Mesenchymal stem cell (in vitro differentiated cells and primary cell): ENCODE results near the gene ARID4B.
A peak's percentile ranks its signal among the peaks of the same experiment; 100 is the strongest.

Experiments
- DNase-seq: peaks from one replicate; pipeline ENCODE4 v3.0.0-alpha.2; 2013
- H2AFZ ChIP-seq: one replicate; pipeline ENCODE4 v1.6.1; 2013; ENCODE audit warnings: low read depth, mild to moderate bottlenecking, control low read depth, inconsistent platforms, low read length, moderate library complexity
- H2AK5ac ChIP-seq: 2 replicates; pipeline ENCODE4 v1.6.1; 2013; ENCODE audit warnings: low read length, moderate library complexity, mild to moderate bottlenecking, inconsistent platforms; ENCODE audit not compliant: severe bottlenecking
- H2BK120ac ChIP-seq: one replicate; pipeline ENCODE4 v1.6.1; 2013; ENCODE audit warnings: low read depth, mild to moderate bottlenecking, inconsistent platforms, low read length, moderate library complexity
- H2BK12ac ChIP-seq, 2 experiments: one replicate each; pipeline ENCODE4 v1.6.1; 2013; ENCODE audit warnings: inconsistent platforms in 2 of 2, low read length in 2 of 2, mild to moderate bottlenecking in 2 of 2, moderate library complexity in 2 of 2, control low read depth in 1 of 2
- H2BK15ac ChIP-seq: one replicate; pipeline ENCODE4 v1.6.1; 2013; ENCODE audit warnings: mild to moderate bottlenecking, low read depth, inconsistent platforms; ENCODE audit not compliant: poor library complexity, severe bottlenecking
- H2BK5ac ChIP-seq: 2 replicates; pipeline ENCODE4 v1.6.1; 2013; ENCODE audit warnings: low read depth, mild to moderate bottlenecking, low read length, control low read depth, inconsistent platforms; ENCODE audit not compliant: poor library complexity, severe bottlenecking
- H3K14ac ChIP-seq, 2 experiments: one replicate each; pipeline ENCODE4 v1.6.1; 2013; ENCODE audit warnings: inconsistent platforms in 2 of 2, low read length in 2 of 2, control low read depth in 1 of 2, mild to moderate bottlenecking in 1 of 2, moderate library complexity in 1 of 2
- H3K18ac ChIP-seq, 2 experiments: one replicate each; pipeline ENCODE4 v1.6.1; 2013; ENCODE audit warnings: inconsistent platforms in 2 of 2, low read length in 2 of 2, control low read depth in 1 of 2, low read depth in 1 of 2, mild to moderate bottlenecking in 1 of 2
- H3K23ac ChIP-seq, 2 experiments: one replicate each; pipeline ENCODE4 v1.6.1; 2013; ENCODE audit warnings: inconsistent platforms in 2 of 2, low read length in 2 of 2, mild to moderate bottlenecking in 2 of 2, moderate library complexity in 2 of 2, control low read depth in 1 of 2
- H3K27ac ChIP-seq: 2 replicates; pipeline ENCODE4 v1.5.1; 2013; ENCODE audit warnings: mild to moderate bottlenecking, moderate library complexity, low read length, control low read depth, inconsistent platforms; ENCODE audit not compliant: poor library complexity, severe bottlenecking
- H3K27me3 ChIP-seq, 2 experiments: 2 replicates each; pipeline versions ENCODE4 v1.6.1 to v1.7.0; 2013; ENCODE audit warnings: low read length in 2 of 2, mild to moderate bottlenecking in 2 of 2, moderate library complexity in 2 of 2, control low read depth in 1 of 2, inconsistent platforms in 1 of 2; ENCODE audit not compliant: control insufficient read depth in 1 of 2, insufficient read depth in 1 of 2
- H3K36me3 ChIP-seq, 2 experiments: 2 replicates each; pipeline versions ENCODE4 v1.6.1 to v1.7.0; 2013; ENCODE audit warnings: low read length in 2 of 2, control low read depth in 1 of 2, inconsistent platforms in 1 of 2, low read depth in 1 of 2, mild to moderate bottlenecking in 1 of 2; ENCODE audit not compliant: insufficient read depth in 2 of 2, control insufficient read depth in 1 of 2
- H3K4ac ChIP-seq, 2 experiments: one replicate each; pipeline ENCODE4 v1.6.1; 2013; ENCODE audit warnings: inconsistent platforms in 2 of 2, low read length in 2 of 2, mild to moderate bottlenecking in 2 of 2, moderate library complexity in 2 of 2, control low read depth in 1 of 2, low read depth in 1 of 2
- H3K4me1 ChIP-seq: 2 replicates; pipeline ENCODE4 v1.6.1; 2013; ENCODE audit warnings: low read depth, low read length, control low read depth; ENCODE audit not compliant: control insufficient read depth, insufficient read depth
- H3K4me2 ChIP-seq: 2 replicates; pipeline ENCODE4 v1.6.1; 2013; ENCODE audit warnings: low read length, mild to moderate bottlenecking, inconsistent platforms; ENCODE audit not compliant: poor library complexity, severe bottlenecking
- H3K4me3 ChIP-seq, 2 experiments: 2 replicates each; pipeline versions ENCODE4 v1.5.1 to v1.7.0; 2013; ENCODE audit warnings: low read length in 2 of 2, mild to moderate bottlenecking in 2 of 2, control low read depth in 1 of 2, low read depth in 1 of 2; ENCODE audit not compliant: insufficient read depth in 1 of 2
- H3K79me1 ChIP-seq: replicated peaks from 2 replicates; pipeline ENCODE4 v1.6.1; 2013; ENCODE audit warnings: mild to moderate bottlenecking, control low read depth, low read length, inconsistent platforms; ENCODE audit not compliant: poor library complexity, severe bottlenecking
- H3K9ac ChIP-seq: 2 replicates; pipeline ENCODE4 v1.7.0; 2013; ENCODE audit warnings: mild to moderate bottlenecking, low read length, moderate library complexity
- H3K9me3 ChIP-seq: 2 replicates; pipeline ENCODE4 v1.7.0; 2013; ENCODE audit warnings: mild to moderate bottlenecking, low read length; ENCODE audit not compliant: control insufficient read depth
- H4K8ac ChIP-seq: one replicate; pipeline ENCODE4 v1.6.1; 2013; ENCODE audit warnings: inconsistent platforms, mild to moderate bottlenecking, low read length, moderate library complexity
- H4K91ac ChIP-seq: one replicate; pipeline ENCODE4 v1.6.1; 2013; ENCODE audit warnings: mild to moderate bottlenecking, low read length, inconsistent platforms
- WGBS: methylation state at CpG from one replicate; pipeline ENCODE4 v1.1.7; 2013; ENCODE audit warnings: mixed read lengths; 5-methylcytosine and 5-hydroxymethylcytosine counted together

The ARID4B gene

GRCh38 chr1:235325139-235325538, 2.8 kb downstream of the ARID4B start:
- Histone ChIP-seq H2BK5ac (no peak overlapping the region), H2AFZ (no peak overlapping the region), H3K27ac (no peak overlapping the region), H3K23ac (no peak overlapping the region), H2AK5ac (no peak overlapping the region), H3K79me1 (no peaks in the 10 kb centered on the region), H2BK15ac (no peak overlapping the region), H3K4me1 (peaks cover 4% of the 10 kb centered on the region), H3K14ac (no peak overlapping the region), H2BK12ac (no peak overlapping the region), H3K9me3 (no peaks in the 10 kb centered on the region), H4K8ac (no peak overlapping the region), H3K4me2 (no peak overlapping the region), H3K36me3 (peaks cover 4 to 11% of the 10 kb centered on the region in 2 experiments), H3K27me3 (no peaks in the 10 kb centered on the region), H3K4me3 (peak overlapping the region in 1 of 2 experiments; percentile 94), H3K18ac (no peak overlapping the region), H3K4ac (no peak overlapping the region), H3K9ac (peak overlapping the region; percentile 95), H4K91ac (no peak overlapping the region), H2BK120ac (no peak overlapping the region)
- DNase-seq: no peak
- whole genome bisulfite sequencing: 87% methylated on average over 2 of the region's 3 CpGs

DNA sequence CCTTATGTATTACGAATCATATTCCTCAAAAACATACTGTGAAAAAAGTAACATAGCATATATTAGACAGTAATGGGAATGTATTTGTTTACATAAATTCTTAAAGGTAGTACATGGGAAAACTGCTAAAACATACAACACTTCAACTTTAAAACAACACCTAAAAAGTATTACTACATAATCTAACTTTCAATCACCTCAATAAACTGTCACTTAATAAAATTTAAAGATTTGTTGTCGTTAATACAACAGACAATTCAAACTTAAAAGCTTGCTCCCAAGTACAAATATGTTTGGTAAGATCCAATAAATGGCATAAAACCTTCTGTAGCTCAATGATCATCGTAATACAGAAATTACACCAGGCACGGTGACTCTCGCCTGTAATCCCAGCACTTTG, 3.7 kb downstream of the ARID4B start:
- WGBS: 94% methylated on average over 4 of the region's 5 CpGs
- H3K23ac ChIP-seq: no peak overlapping the region

GRCh38 chr1:235320521-235321179, 7.3 kb downstream of the ARID4B start:
- Histone ChIP-seq H3K23ac (no peak overlapping the region), H3K79me1 (no peaks in the 10 kb centered on the region), H3K18ac (no peak overlapping the region), H3K4me3 (no peak overlapping the region), H3K4ac (no peak overlapping the region), H3K9me3 (no peaks in the 10 kb centered on the region), H2BK120ac (no peak overlapping the region), H3K27ac (no peak overlapping the region), H2BK5ac (no peak overlapping the region), H2BK15ac (no peak overlapping the region), H4K91ac (no peak overlapping the region), H2BK12ac (no peak overlapping the region), H2AK5ac (no peak overlapping the region), H3K4me1 (peaks cover 6% of the 10 kb centered on the region), H3K4me2 (no peak overlapping the region), H3K27me3 (no peaks in the 10 kb centered on the region), H3K36me3 (peaks cover 13 to 20% of the 10 kb centered on the region in 2 experiments), H4K8ac (no peak overlapping the region), H3K9ac (no peak overlapping the region), H3K14ac (no peak overlapping the region), H2AFZ (no peak overlapping the region)
- WGBS: 96% methylated on average over 6 of the region's 6 CpGs
- DNase-seq: no peak

More for the DNA sequence above, 3.7 kb downstream of the ARID4B start:
- Histone ChIP-seq H4K91ac (no peak overlapping the region), H3K27ac (no peak overlapping the region), H4K8ac (no peak overlapping the region), H3K36me3 (peaks cover 4 to 11% of the 10 kb centered on the region in 2 experiments), H3K18ac (no peak overlapping the region), H3K79me1 (no peaks in the 10 kb centered on the region), H2AK5ac (no peak overlapping the region), H3K14ac (no peak overlapping the region), H3K4ac (no peak overlapping the region), H2AFZ (no peak overlapping the region), H3K9me3 (no peaks in the 10 kb centered on the region), H2BK15ac (no peak overlapping the region), H2BK120ac (no peak overlapping the region), H2BK5ac (peak overlapping the region; percentile 19), H3K9ac (peak overlapping the region; percentile 95), H3K4me2 (no peak overlapping the region), H2BK12ac (no peak overlapping the region), H3K4me3 (peak overlapping the region in 1 of 2 experiments; percentile 94), H3K4me1 (peaks cover 4% of the 10 kb centered on the region), H3K27me3 (no peaks in the 10 kb centered on the region)
- no peak for DNase-seq

DNA sequence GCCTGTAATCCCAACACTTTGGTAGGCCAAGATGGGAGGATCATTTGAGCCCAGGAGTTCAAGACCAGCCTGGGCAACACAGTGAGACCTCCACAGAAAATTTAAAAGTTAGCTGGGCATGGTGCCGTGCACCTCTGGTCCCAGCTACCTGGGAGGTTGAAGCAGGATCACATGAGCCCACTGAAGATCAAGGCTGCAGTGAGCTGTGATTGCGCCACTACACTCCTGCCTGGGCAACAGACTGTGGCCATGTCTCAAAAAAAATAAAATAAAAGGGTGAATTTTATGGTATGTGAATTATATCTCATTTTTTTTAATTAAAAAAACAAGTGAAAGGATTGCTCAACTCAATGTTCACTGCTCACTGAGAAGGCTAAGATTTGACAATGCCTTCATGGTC, 8.7 kb downstream of the ARID4B start:
- WGBS: 100% methylated on average over 1 of the region's 2 CpGs
- no peak for DNase-seq
- Histone ChIP-seq H3K79me1 (no peaks in the 10 kb centered on the region), H4K91ac (no peak overlapping the region), H3K4me2 (no peak overlapping the region), H3K9me3 (no peaks in the 10 kb centered on the region), H2AFZ (no peak overlapping the region), H2BK15ac (no peak overlapping the region), H3K27me3 (no peaks in the 10 kb centered on the region), H3K23ac (no peak overlapping the region), H3K4ac (no peak overlapping the region), H3K4me3 (no peak overlapping the region), H3K14ac (no peak overlapping the region), H3K4me1 (peaks cover 7% of the 10 kb centered on the region), H3K27ac (no peak overlapping the region), H2BK12ac (no peak overlapping the region), H3K18ac (no peak overlapping the region), H3K36me3 (peaks cover 10 to 20% of the 10 kb centered on the region in 2 experiments), H4K8ac (no peak overlapping the region), H2BK5ac (no peak overlapping the region), H2AK5ac (no peak overlapping the region), H3K9ac (no peak overlapping the region), H2BK120ac (no peak overlapping the region)
